Measurements from ENCODE around the gene MPRIP.

- TF ChIP-seq CTCF (IDR thresholded peaks at IDR 0.05; ENCODE audit: extremely low read depth in 1 of 2, insufficient read depth in 1 of 2, low read depth in 1 of 2, low read length in 2 of 2) (no peak), POLR2A (IDR thresholded peaks at IDR 0.05; ENCODE audit: low read depth, low read length) (no peak)
These were observed 183.6 kb downstream of the MPRIP start for GRCh38 chr17:17225901-17226300.

All from endothelial cell of umbilical vein (primary cell).